HCEC 1CT (cell line): ENCODE measurements around the gene PLA2G4E.

ENCODE experiments used
- DNase-seq: peaks from one replicate; pipeline ENCODE4 v3.0.0-alpha.2; 2017

PLA2G4E gene

DNA sequence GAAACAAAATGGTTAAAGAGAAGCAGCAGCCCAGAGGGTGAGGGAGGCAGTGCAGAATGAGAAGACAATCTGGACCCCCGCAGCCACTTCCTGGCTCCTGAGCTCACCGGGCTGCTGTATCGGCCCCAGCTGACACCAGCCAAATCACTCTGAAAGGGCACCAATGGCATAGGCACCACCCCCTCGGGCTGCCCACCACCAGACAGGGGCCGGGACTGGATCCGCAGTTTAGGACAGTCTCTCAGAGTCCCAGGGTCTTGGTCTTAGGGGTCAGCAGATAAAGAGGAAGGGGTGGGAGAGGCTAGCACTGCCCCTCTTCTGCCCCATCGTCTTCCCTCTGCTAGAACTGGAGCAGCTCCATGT lies 30.6 kb downstream of the PLA2G4E start:
- DNase-seq, result no peak

DNA sequence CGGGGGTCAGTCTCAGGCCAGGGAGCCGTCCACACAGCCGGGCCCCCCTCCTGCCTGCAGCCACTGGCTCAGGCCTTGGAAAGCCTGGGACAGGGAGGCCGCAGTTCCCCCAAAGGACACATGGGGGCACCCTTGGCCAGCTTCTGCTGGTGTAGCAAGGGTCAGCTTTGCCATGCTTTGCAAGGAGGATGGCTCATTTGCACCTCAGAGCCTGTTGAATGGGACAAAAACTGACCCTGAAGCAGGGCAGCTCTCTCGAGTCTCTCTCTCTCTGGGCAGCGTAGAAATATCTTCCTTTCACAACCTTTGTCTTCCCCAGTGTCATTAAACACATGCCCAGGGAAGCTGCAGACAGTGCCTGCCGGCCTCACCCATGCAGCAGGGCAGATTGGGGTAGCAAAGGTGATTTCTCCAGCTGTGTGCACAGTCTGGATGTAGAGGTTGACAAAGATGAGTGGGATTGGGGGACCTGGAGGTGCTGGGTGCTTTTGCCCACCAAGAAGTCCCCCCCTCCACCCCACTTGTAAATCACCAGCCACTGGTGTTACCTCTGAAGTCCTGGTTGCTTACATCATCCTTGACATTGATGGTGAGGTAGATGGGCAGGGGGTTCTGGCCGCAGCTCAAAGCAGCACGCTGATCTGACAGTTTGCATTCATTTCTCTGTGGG lies 31.1 kb downstream of the PLA2G4E start:
- peak; percentile 47 for DNase-seq

DNA sequence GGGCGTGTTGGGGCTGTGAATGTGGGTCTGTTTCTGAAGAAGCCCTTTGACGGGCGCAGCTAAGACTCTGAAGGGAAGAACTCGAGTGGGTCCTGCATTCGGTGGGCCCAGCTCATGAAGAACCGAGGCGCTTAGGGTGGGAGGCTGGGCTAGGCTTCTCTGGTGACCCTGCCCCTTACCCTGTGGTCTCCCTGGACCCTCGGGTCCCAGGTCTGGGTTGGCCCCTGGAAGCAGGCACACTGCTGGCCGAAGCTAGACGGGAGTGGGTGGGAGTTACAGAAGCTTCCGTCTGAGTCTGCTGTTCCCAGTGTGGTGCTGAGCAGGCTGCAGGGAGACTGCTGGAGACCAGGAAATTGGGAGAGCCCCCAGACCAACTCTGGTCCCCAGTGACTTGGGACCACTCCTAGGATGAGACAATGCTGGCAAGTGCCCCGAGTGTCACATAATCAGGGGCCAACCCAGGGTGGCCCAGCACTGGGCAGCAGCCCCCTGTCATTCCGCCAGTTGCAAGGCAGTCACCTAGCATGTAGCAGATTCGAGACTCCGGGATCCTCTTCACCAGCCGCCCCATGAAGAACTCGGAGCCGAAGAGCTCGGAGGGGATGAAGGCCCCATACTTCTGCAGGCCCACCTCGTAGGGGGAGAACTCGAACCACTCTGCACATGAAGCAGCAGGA lies 31.8 kb downstream of the PLA2G4E start:
- DNase-seq, result no peak

DNA sequence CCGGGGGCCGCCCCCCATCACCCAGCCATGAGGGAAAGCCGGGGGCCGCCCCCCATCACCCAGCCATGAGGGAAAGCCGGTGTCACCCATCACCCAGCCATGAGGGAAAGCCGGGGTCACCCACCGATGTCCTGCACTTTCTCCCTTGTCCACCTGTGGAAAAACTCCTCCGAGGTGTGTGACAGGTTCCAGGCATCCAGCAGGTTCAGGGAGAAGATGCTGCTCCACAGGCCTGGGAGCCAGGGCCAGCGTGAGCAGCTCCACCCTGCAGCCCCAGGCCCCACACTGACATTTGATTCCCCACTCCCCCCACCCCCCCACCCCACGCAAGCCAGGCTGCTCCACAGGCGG lies 32.9 kb downstream of the PLA2G4E start:
- no peak for DNase-seq

DNA sequence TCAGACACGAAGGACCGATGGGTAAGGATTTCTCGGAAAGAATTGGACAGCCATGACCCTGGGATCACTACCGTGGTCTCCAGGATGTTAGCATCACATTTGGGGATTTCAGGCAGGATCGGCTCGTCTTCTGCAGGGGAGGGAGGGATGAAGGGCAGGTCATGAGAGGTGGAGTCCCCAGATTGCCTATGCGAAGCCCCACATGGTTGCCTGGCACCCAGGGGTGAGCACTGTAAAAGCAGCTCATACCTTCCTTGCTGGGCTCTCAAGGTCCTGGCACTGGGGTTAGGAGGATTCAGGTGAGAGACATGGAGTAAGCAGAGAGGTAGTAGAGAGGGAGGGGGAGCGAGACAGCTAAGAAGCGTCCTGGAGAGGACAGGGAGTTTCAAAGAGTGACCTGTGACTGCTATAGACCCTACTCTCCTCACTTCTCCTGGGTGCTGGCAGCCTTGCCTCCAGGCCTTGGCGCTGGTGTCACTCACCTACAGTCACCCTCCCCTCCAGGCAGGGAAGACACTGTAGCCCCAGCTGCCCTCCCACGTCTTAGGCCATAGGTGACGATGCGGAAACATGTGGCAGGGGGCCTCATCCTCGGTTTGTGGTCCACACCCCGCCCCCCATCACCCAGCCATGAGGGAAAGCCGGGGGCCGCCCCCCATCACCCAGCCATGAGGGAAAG lies 33.5 kb downstream of the PLA2G4E start:
- no peak for DNase-seq

DNA sequence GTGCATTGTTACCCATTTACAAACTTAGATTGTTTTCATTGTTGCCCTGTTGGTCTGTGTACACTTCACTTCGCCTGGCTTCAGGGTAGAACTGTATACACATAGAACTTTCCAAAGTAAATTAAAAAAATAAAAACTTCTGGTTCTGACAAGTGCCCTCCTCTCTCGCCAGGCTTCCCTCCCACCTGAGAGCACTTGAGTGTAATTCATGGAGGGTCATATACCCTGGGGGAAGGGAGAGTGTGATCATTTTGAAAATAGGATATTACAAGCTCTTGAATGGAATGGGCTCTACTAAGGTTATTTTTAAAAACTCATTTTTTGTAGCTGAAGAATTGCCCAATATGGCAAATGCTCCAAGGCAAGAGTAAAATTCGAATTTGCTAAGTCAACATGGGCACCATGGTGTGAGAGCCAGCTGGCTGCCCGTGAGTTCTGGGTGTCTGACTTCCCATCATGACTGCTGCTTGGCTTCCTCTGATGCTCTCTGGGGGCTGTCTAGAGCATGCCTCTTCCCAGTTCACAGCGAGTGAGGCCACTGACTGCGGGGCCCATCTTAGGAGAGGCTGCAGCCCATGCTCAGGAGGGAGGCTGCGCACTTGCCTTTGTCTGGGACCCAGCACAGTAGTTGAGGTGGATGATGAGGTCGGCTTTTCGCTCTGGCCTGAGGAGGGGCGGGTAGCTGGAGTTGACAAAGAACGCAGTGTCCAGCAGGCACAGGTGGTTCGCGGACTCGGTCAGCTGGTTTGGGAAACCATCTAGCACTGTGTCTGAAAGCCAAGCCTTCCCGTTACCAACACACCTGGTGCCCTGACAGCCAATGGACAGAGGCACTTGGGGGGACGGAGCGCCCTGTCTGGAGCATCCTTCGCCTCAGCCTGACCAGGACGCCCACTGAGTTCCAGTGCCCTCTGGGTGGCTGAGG lies 35.3 kb downstream of the PLA2G4E start:
- no peak for DNase-seq

DNA sequence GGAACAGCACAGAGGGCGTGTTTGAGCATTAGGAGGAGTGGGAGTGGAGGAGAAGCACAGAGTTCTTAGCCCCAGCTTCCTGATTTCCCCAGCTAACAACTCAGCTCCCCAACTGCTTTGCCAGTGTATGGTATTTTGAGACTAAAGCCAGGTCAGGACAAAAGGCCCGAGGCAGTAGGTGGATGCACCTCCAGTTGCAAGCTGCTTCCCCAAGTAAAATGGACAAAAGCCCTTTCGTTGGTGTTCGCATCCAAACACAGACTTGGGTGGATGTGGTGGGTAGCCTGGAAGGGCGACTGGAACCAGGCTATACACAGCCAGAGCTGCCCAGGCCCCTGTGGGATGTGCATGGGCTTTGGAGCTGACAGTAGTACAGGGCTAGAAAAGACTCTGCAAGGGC lies 36.2 kb downstream of the PLA2G4E start:
- no peak for DNase-seq

DNA sequence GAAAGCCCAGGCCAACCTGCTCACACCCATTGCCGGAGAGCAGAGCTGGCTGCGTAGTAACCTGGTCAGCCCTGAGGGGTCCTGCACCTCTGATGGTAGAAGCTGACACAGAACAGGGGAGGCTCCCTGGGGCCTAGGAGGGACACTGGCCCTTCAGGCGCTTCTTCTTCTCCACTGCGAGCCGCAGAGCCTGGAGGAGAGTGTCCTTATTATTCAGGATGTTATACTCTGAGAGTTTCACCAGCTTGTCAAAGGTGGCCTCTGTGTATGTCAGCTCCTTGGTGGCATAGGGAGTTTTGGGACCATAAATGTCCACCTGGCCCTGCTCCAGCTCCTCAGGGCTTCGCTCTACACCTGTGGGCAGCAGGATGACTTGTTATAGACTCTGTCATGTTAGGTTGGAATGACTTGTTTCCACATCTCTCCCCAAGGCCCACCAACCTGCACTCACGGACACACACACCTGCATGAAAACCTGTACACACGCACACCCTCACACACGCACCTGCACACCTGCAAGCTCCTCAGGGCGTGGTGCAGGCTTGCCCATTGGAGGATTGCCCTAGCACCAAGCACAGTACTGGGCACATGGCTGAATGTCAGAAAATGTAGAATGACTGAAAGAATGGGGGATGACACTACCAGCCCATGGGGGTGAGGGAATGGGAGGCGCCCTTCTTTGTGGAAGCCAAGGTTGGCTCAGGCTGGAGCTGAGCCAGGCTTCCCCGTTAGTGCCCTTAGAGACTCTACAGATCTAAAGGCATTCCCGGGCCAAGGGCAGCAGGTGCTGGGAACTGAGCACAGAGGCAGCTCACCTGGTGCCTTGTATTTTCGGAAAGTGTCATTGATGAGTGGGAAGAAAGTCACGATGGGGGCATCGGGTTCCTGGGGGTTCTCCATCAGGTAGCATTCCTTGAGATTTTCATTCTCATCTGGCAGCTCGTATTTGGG lies 36.9 kb downstream of the PLA2G4E start:
- DNase-seq, result no peak

DNA sequence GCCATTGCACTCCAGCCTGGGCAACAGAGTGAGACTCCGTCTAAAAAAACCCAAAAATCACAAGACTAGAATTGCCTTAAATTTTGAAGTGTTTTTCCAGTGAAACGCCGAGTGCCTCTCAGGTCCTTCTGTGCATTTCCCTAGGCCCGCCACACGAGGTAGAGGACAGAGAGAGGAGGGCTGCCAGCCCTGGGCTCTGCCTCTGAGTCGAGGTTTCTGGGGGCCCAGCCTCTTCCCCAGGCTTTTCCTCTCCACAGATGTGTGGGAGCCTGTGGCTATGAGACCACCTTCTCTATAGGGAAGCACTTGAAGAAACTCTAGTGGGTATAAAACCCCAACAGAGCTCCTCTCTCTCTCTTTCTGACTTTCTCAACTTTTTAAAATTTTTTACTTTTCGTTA lies 37.6 kb downstream of the PLA2G4E start:
- no peak for DNase-seq

DNA sequence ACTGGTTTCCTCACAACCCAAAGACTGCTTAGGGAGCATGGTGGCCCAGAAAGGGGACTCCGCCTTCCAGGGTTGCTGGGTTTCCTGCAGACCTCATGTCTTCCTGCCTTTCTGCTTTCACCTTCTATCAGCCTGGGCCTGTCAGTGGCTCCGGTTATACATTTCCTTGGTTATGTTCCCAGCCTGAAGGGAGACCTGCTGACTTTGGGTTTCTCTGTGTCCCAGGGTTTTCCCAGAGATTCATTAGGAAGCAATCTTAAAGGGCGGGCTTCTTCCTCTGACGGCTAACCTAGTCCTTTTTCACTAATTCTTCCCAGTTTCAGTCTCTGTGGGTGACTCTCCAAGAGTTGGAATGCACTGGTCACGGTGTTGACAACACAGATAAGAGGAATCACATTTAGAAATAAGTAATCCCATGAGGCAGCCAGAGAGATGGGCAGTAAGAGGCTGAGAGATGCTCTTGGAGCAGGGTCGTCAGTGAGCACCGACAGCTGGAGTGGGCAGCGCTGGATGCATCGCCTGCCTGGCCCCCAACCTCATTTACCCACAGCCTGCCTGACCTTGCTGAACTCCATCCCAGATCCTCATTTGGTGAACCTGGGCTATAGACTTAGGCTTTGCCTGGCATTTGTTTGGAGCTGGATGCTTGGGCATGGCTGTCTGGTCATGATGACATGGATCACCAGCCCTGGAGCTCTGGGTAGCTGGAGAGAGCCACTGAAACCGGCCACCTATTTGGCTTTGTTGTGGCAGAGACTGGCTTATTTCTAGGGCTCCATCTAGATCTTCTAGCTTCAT lies 38.5 kb downstream of the PLA2G4E start:
- DNase-seq, result no peak

DNA sequence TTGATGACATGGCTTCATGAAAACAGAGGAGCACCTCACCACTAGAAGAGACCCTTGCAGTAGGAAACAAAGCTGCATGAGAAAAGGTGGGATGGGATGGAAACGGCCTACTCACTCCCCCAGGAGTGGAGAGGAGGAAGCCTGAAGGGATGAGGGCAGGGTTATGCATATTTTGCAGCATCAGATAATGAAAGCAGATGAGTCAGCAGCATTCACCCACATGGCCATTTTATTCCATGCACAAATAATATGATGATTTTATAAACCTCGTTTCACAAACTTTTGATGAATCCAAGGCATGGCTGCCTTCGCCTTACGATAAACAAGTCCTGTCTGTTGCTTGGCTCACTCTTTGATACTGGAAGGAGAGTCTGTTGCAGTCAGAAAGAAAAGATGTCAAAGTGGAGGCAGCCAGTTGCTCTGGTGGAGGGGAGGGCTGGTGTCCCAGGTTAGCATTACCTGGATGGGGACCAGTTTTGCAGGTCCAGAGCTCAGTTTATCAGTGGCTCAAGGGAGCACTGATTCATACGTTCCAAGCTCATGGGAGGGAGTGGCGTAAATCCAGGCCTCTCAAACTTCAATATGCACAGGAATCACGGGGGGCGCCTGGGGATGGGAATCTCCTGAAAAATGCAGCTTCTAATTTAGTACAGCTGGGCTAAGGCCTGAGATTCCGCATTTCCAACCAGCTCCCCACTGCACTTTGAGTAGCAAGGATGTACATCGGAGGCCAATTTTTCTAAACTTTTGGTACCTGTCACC lies 39.3 kb downstream of the PLA2G4E start:
- DNase-seq, result no peak

DNA sequence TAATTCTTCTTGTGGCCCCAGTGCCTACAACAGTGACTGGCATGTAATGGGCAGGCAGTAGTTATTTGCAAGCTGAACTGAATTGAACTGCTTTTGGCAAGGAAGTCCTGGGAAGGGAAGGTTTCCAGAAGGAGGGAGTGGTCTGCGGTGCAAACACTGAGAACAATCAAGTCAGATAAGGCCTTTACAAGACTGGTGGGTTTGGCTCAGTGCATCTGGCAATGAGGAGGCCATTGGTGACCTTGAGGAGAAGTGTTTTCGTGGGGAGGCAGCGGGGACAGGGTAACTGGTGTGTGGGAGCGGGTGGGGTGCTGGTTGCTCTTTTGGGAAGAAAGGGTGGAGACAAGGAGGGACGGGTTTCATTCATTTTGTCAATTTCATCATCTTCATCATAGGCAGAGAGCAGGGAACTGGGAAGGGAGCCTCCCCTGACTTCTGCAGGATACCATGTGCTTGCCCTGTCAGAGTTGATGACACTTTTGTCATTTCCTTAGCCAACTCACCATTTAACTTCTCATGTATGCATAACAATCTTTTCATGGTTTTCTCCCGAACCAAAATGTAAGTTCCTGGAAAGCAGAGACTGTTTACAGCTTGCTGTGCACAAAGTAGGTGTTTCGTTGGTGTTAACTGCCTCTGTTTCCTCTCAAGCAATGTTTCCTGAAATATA lies 40.1 kb downstream of the PLA2G4E start:
- DNase-seq, result no peak

DNA sequence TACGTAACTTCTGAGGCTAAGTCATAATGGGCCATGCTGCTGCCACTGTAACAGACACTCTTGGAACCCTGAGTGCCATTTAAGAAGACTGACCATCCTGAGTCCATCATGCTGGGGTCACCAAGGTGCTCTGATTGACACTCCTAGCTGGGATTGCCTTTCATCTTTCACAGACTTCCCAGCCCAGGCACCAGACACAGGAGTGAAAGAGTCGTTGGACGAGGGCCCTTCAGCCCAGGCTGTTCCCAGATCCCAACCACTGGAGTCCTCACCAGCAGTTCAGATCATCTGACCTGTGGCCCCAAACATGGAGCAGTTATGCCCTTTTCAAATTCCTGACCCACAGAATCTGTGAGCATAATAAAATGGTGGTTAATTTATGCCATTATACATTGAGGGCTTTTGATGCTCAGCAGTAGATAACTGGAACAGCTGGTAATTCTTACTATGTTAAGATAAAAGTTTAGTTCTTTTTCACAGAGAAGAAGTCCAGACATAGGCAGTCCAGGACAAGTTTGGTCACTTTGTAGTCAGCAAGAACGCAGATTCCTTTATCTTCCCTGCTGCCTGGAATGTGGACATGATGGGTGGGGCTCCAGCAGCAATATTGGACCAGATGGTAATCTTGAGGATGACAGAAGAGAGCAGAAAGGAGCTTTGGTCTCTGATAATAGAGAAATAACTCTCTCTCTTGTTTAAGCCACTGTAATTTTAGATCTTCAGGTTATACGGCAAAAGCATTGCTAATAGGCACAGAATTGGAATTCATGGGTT lies 41.2 kb downstream of the PLA2G4E start:
- DNase-seq, result no peak

DNA sequence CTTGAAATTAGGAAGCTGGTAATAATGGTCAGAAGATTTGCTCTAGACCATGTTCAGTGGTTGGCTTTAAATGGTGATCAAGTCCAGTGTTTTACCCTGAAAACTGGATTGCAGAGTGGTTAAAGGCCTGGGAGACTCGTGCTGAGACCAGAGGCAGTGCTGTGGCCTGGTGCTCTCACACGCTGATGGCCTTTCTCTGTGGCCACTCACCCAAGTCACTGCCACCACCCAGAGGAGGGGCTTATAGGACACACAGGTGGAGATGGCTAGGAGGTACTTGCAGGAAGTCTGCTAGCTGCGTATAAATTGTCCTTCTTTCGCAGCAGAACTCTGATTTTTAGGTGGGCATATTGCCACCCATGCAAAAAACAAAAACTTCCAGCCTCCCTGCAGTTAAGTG lies 42.3 kb downstream of the PLA2G4E start:
- DNase-seq, result no peak

DNA sequence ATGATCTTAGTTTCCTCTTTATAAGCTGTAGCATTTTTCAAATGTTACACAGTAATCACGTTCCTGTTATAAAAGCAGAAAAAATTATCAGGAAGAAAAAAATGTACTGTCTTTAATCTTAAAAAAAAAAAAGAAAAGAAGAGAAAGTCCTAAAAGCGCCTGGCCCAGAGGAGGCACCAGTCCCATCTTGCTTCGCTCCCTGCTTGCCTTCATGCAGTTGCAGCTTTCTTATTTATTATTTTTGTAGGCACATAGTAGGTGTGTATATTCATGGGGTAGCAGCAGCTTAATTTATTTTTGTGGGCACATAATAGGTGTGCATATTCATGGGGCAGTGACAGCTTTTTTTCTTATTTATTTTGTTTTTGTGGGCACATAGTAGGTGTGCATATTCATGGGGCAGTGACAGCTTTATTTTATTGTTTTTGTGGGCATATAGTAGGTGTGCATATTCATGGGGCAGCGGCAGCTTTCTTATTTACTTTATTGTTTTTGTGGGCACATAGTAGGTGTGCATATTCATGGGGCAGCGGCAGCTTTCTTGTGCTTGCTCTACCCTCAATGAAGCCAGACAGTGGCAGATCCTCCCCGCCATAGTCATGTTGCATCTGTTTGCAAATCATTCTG lies 43.0 kb downstream of the PLA2G4E start:
- no peak for DNase-seq

DNA sequence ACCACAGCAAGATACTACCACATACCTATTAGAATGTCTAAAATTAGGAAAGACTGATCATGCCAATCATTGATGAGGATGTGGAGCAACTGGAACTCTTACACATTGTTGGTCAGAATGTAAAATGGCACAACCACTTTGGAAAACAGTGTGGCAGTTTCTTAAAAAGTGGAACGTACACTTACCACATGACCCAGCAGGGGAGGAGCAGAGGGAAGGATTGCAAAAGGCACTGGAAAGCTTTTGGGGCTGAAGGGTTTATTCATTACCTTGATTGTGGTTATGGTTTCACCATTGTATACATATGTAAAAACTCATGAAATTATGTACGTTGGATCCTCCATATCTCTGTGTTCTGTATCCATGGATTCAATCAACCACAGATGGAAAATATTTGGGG lies 45.2 kb downstream of the PLA2G4E start:
- DNase-seq, result no peak

DNA sequence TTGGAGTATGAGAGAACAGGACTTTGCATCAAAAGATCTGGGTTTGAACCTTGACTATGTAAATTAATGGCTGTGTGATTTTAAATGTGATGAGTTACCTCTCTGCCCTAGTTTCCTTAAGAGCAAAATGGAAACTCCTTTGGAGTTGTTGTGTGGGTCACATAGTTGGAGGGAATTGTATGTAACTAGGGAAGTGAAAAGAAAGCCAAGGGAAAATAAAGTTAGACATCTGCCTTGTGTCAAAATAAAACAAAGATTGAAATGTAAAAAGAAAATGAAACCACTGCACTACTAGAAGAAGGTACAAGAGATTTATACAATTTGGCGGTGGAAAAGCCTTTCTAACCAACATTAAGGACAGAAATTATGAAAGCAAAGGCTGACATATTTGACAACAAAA lies 46.8 kb downstream of the PLA2G4E start:
- no peak for DNase-seq
